ENCODE results near the gene TMEM178B.
"Not testable (repeated sequence)": the region's sequence is repeated elsewhere in the genome, so short reads cannot be mapped to it uniquely, and the experiment has no call there.

The TMEM178B gene

DNA sequence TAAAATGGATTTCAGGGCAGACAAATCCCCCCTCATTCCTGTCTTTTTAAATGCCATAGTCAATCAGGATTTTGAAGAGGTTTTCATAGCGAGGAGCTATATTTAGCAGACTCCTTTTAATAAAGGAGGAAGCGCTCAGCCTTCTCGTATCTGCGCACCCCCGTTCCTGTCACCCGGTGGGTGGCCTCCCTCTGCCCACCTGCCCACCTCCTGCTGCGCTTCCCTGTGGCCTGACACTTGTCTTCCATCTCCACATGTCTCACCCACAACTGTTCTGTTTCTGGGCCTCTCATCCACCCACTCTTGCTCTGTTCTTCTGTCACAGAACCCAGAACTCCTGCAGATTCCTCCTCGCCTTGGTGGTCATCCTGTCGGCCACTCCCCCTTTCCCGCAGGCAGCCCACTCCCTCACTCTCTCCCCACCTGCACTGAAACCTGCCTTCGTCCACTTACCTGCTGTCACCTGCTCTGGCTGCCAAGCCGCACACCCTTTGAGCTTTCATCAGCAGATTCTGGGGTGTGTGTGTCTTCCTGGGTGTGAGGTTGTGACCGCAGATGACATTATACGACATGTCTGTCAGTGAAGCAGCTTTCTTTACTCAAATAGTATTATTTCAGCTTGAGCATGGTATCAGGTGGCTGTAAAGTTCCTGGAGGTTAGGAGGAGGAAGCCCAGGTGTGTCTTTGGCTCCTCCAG, 313.8 kb downstream of the TMEM178B start:
- Histone ChIP-seq H3K9me3 (ENCODE audit: control insufficient read depth in 2 of 2, low read length in 2 of 2) (no peaks in the 10 kb centered on the region), H3K27ac (ENCODE audit: low read depth in 2 of 2, low read length in 2 of 2) (no peak overlapping the region), H3K4me1 (ENCODE audit: control insufficient read depth in 2 of 2, insufficient read depth in 2 of 2, low read length in 2 of 2) (no peaks in the 10 kb centered on the region), H3K9ac (ENCODE audit: low read depth in 1 of 2, low read length in 2 of 2) (no peak overlapping the region), H3K36me3 (ENCODE audit: control insufficient read depth in 2 of 2, insufficient read depth in 2 of 2, low read length in 2 of 2) (no peaks in the 10 kb centered on the region), H3K27me3 (ENCODE audit: control insufficient read depth in 2 of 2, insufficient read depth in 2 of 2, low read length in 2 of 2) (no peaks in the 10 kb centered on the region), H3K4me3 (ENCODE audit: low read length in 2 of 2) (no peak overlapping the region)

DNA sequence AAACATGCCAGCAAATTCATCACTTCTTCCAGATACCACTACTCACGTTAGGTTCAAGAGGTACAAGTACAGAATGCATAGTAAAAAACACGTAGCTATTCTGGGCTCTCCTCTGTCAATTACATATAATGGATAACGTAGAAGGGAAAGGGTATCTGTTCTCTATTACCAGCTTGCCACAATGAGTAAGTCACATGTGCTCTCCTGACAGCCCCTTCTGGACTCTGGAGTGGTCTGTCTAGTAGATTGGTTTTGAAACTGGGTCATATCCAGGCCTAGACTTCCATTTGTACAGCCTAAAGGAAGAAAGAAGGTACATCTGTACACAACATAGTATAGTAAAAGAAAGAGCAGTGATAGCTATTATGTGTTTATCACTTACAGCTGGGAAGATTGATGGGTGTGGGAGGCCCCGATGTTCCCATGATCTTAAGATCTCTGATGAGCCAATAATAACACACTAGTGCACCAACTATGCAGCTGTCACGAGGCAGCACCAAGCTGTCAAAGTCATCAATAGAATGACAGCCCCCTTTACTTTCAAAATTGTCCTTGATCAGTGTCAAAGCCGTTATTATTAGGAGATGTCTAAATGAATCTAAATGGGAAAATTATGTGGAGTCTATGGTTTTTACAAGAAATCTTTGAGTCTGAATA, 315.4 kb downstream of the TMEM178B start:
- Histone ChIP-seq H3K9ac (ENCODE audit: low read depth in 1 of 2, low read length in 2 of 2) (no peak overlapping the region), H3K9me3 (ENCODE audit: control insufficient read depth in 2 of 2, low read length in 2 of 2) (no peaks in the 10 kb centered on the region), H3K27me3 (ENCODE audit: control insufficient read depth in 2 of 2, insufficient read depth in 2 of 2, low read length in 2 of 2) (no peaks in the 10 kb centered on the region), H3K4me1 (ENCODE audit: control insufficient read depth in 2 of 2, insufficient read depth in 2 of 2, low read length in 2 of 2) (no peaks in the 10 kb centered on the region), H3K36me3 (ENCODE audit: control insufficient read depth in 2 of 2, insufficient read depth in 2 of 2, low read length in 2 of 2) (no peaks in the 10 kb centered on the region), H3K4me3 (ENCODE audit: low read length in 2 of 2) (no peak overlapping the region), H3K27ac (ENCODE audit: low read depth in 2 of 2, low read length in 2 of 2) (no peak overlapping the region)

DNA sequence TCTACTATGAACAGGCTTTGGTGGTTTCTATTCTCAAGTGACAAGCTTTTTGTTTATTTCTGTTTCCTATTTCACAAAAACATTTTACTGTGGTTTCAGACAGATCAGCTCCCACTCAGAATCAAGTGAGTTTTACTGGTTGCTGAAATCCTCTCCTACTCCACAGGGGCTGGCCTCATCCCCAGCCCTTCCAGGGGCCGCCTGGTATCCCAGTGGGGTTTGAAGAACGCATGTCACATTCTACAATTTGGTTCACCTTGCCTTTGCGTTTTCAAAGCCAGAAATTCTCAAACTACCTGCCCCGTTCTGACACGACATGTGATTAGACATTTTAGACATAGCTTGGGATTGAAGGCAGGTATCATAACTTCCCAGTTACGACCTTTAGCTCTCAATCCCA, 316.5 kb downstream of the TMEM178B start:
- no peak overlapping the region for H3K4me3 ChIP-seq (ENCODE audit: low read length in 2 of 2)
- no peaks in the 10 kb centered on the region for H3K9me3 ChIP-seq (ENCODE audit: control insufficient read depth in 2 of 2, low read length in 2 of 2)
- H3K36me3 ChIP-seq (ENCODE audit: control insufficient read depth in 2 of 2, insufficient read depth in 2 of 2, low read length in 2 of 2), result no peaks in the 10 kb centered on the region
- no peak overlapping the region for H3K9ac ChIP-seq (ENCODE audit: low read depth in 1 of 2, low read length in 2 of 2)
- H3K27ac ChIP-seq (ENCODE audit: low read depth in 2 of 2, low read length in 2 of 2), result no peak overlapping the region
- no peaks in the 10 kb centered on the region for H3K27me3 ChIP-seq (ENCODE audit: control insufficient read depth in 2 of 2, insufficient read depth in 2 of 2, low read length in 2 of 2)
- H3K4me1 ChIP-seq (ENCODE audit: control insufficient read depth in 2 of 2, insufficient read depth in 2 of 2, low read length in 2 of 2), result no peaks in the 10 kb centered on the region

DNA sequence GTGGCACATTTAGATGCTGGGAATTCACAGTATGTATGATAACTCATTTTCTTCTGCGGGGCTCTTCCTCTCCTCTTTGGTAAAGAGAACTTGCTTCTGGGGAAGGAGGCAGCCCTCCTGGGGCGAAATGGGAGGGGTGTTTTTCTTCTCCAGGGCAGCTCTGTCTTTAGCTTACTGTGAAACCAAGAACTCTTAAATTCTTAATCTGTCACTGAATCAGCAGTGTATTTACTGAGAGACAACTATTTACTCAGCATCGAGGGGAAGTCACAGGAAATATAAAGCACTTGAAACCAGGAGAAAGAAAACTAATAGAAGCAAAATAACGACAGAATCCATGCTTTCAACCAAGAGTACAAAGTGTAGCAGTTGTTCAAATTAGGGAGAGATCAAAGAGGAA, 319.2 kb downstream of the TMEM178B start:
- Histone ChIP-seq H3K4me3 (ENCODE audit: low read length in 2 of 2) (no peak overlapping the region), H3K4me1 (ENCODE audit: control insufficient read depth in 2 of 2, insufficient read depth in 2 of 2, low read length in 2 of 2) (no peaks in the 10 kb centered on the region), H3K9me3 (ENCODE audit: control insufficient read depth in 2 of 2, low read length in 2 of 2) (no peaks in the 10 kb centered on the region), H3K27ac (ENCODE audit: low read depth in 2 of 2, low read length in 2 of 2) (no peak overlapping the region), H3K9ac (ENCODE audit: low read depth in 1 of 2, low read length in 2 of 2) (no peak overlapping the region), H3K36me3 (ENCODE audit: control insufficient read depth in 2 of 2, insufficient read depth in 2 of 2, low read length in 2 of 2) (no peaks in the 10 kb centered on the region), H3K27me3 (ENCODE audit: control insufficient read depth in 2 of 2, insufficient read depth in 2 of 2, low read length in 2 of 2) (no peaks in the 10 kb centered on the region)

DNA sequence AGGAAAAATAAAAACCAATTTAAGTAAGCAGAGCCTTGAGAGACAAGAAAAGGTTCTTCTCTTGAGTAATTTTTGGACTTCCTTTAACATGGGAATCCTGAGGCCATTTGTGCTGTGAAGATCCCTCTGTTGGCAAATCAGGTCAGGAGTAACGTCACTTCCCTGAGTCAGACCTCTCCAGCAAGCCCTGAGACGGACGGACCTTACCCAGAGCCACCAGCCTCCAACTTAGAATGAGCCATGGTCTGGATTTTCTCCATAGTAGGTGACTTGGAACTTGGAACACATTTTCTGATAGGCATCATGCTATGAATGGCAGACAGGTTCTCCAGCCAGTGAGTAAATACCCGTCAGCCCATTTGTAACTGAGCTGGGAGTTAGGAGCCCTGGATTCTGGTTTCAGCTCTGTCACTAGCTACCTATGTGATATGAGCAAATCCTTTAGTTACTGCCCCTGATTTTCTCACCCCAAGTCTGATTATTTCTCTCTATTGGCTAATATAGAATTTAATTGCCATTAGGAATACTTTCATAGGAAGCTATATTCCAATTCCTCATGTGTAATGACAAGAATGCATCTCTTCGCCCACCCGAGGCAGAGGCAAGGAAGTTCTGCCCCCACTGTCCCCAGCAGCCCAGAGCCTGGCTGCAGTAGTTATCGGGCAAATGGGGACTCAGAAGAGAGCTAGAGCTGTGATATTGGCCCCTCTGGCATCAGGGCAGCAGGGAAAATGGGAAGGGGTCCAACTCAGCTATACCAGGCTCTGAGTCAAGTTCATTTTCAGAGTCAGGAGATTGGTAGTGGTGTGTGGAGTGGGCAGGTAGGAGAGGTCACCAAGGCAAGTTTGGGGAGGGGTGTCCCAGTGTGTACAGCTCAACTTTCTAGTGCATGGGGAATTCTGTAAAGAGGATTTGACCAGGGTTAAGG, 323.6 kb downstream of the TMEM178B start:
- H3K9ac ChIP-seq (ENCODE audit: low read depth in 1 of 2, low read length in 2 of 2), result no peak overlapping the region
- H3K27me3 ChIP-seq (ENCODE audit: control insufficient read depth in 2 of 2, insufficient read depth in 2 of 2, low read length in 2 of 2), result no peaks in the 10 kb centered on the region
- H3K9me3 ChIP-seq (ENCODE audit: control insufficient read depth in 2 of 2, low read length in 2 of 2), result no peaks in the 10 kb centered on the region
- no peak overlapping the region for H3K27ac ChIP-seq (ENCODE audit: low read depth in 2 of 2, low read length in 2 of 2)
- H3K4me3 ChIP-seq (ENCODE audit: low read length in 2 of 2), result no peak overlapping the region
- H3K36me3 ChIP-seq (ENCODE audit: control insufficient read depth in 2 of 2, insufficient read depth in 2 of 2, low read length in 2 of 2), result no peaks in the 10 kb centered on the region
- no peaks in the 10 kb centered on the region for H3K4me1 ChIP-seq (ENCODE audit: control insufficient read depth in 2 of 2, insufficient read depth in 2 of 2, low read length in 2 of 2)

GRCh38 chr7:141400356-141400755, 326.5 kb downstream of the TMEM178B start:
- no peaks in the 10 kb centered on the region for H3K4me1 ChIP-seq (ENCODE audit: control insufficient read depth in 2 of 2, insufficient read depth in 2 of 2, low read length in 2 of 2)
- no peaks in the 10 kb centered on the region for H3K36me3 ChIP-seq (ENCODE audit: control insufficient read depth in 2 of 2, insufficient read depth in 2 of 2, low read length in 2 of 2)
- no peak overlapping the region for H3K9ac ChIP-seq (ENCODE audit: low read depth in 1 of 2, low read length in 2 of 2)
- no peaks in the 10 kb centered on the region for H3K27me3 ChIP-seq (ENCODE audit: control insufficient read depth in 2 of 2, insufficient read depth in 2 of 2, low read length in 2 of 2)
- H3K27ac ChIP-seq (ENCODE audit: low read depth in 2 of 2, low read length in 2 of 2), result no peak overlapping the region
- no peaks in the 10 kb centered on the region for H3K9me3 ChIP-seq (ENCODE audit: control insufficient read depth in 2 of 2, low read length in 2 of 2)
- no peak overlapping the region for H3K4me3 ChIP-seq (ENCODE audit: low read length in 2 of 2)

- Histone ChIP-seq H3K9me3 (ENCODE audit: control insufficient read depth in 2 of 2, low read length in 2 of 2) (no peaks in the 10 kb centered on the region), H3K27me3 (ENCODE audit: control insufficient read depth in 2 of 2, insufficient read depth in 2 of 2, low read length in 2 of 2) (no peaks in the 10 kb centered on the region), H3K4me3 (ENCODE audit: low read length in 2 of 2) (no peak overlapping the region), H3K4me1 (ENCODE audit: control insufficient read depth in 2 of 2, insufficient read depth in 2 of 2, low read length in 2 of 2) (no peaks in the 10 kb centered on the region), H3K27ac (ENCODE audit: low read depth in 2 of 2, low read length in 2 of 2) (no peak overlapping the region), H3K9ac (ENCODE audit: low read depth in 1 of 2, low read length in 2 of 2) (no peak overlapping the region), H3K36me3 (ENCODE audit: control insufficient read depth in 2 of 2, insufficient read depth in 2 of 2, low read length in 2 of 2) (no peaks in the 10 kb centered on the region)
Measured at GRCh38 chr7:141402277-141402996, 328.6 kb downstream of the TMEM178B start.

DNA sequence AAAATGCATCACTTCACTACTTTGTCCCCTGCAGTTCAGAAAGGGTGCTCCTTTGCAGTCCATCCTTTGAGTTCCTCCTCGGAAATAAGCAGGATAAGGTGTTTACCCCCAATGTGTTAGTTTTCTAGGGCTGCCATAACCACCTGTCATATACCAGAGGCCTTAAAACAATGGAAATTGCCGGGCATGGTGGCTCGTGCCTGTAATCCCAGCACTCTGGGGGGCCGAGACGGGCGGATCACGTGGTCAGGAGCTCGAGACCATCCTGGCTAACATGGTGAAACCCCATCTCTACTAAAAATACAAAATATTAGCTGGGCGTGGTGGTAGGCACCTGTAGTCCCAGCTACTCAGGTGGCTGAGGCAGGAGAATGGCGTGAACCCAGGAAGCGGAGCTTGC, 330.0 kb downstream of the TMEM178B start:
- not testable (repeated sequence) for H3K9me3 ChIP-seq (ENCODE audit: control insufficient read depth in 2 of 2, low read length in 2 of 2); H3K9ac ChIP-seq (ENCODE audit: low read depth in 1 of 2, low read length in 2 of 2); H3K4me1 ChIP-seq (ENCODE audit: control insufficient read depth in 2 of 2, insufficient read depth in 2 of 2, low read length in 2 of 2); H3K4me3 ChIP-seq (ENCODE audit: low read length in 2 of 2); H3K27me3 ChIP-seq (ENCODE audit: control insufficient read depth in 2 of 2, insufficient read depth in 2 of 2, low read length in 2 of 2); H3K27ac ChIP-seq (ENCODE audit: low read depth in 2 of 2, low read length in 2 of 2); H3K36me3 ChIP-seq (ENCODE audit: control insufficient read depth in 2 of 2, insufficient read depth in 2 of 2, low read length in 2 of 2)

DNA sequence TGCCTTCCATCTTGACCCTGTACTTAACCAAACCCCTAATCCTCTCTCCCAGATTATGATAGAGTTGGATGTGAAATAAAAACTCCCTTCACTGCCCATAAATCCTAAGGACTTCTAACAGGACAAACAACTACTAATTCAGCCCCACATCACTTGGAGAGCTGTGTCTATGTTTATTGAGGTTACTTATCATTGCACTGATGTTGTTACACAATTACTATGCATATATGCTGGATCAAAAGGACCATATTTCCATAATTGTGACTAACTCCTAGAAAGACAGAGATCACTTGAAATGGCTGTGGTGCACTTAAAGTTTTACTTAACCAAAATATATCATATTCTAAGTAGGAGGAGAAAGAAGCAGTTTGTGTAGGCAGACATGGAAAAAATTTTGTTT, 332.5 kb downstream of the TMEM178B start:
- Histone ChIP-seq H3K27me3 (ENCODE audit: control insufficient read depth in 2 of 2, insufficient read depth in 2 of 2, low read length in 2 of 2) (no peaks in the 10 kb centered on the region), H3K4me3 (ENCODE audit: low read length in 2 of 2) (no peak overlapping the region), H3K36me3 (ENCODE audit: control insufficient read depth in 2 of 2, insufficient read depth in 2 of 2, low read length in 2 of 2) (no peaks in the 10 kb centered on the region), H3K9me3 (ENCODE audit: control insufficient read depth in 2 of 2, low read length in 2 of 2) (no peaks in the 10 kb centered on the region), H3K27ac (ENCODE audit: low read depth in 2 of 2, low read length in 2 of 2) (no peak overlapping the region), H3K9ac (ENCODE audit: low read depth in 1 of 2, low read length in 2 of 2) (no peak overlapping the region), H3K4me1 (ENCODE audit: control insufficient read depth in 2 of 2, insufficient read depth in 2 of 2, low read length in 2 of 2) (no peaks in the 10 kb centered on the region)

Data from mucosa of rectum (tissue), 2 donors.